Measurements from ENCODE around the gene TOLLIP.

DNA sequence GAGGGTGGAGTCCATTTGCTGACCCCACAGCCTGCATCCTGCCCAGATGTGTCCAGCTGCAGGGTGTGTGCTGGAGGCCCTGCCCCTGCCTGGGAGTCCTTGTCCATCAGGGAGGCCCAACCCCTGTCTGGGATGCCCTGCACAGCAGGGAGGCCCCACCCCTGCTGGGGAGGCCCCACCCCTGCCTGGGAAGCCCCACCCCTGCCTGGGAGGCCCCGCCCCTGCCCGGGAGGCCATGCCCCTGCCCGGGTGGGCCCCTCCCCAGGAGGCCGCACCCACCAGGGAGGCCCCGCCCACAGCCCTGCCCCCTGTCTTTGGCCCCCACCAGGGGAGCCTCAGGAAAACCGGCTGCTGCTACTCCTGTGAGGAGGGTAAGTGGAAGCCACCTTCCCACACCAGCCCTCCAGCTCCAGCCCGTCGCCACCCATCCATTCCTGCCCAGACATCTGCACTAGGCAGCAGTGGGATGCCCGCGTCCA lies 49.4 kb downstream of the TOLLIP start:
- TF ChIP-seq ZFP30 (CRISPR knock-in tag; IDR thresholded peaks at IDR 0.05) (no peak), CSDC2 (CRISPR knock-in tag; IDR thresholded peaks at IDR 0.05) (no peak), CSRNP3 (CRISPR knock-in tag; IDR thresholded peaks at IDR 0.05) (no peak), ZFP3 (CRISPR knock-in tag; IDR thresholded peaks at IDR 0.05) (no peak)
- TF ChIP-seq, protein P1, sequence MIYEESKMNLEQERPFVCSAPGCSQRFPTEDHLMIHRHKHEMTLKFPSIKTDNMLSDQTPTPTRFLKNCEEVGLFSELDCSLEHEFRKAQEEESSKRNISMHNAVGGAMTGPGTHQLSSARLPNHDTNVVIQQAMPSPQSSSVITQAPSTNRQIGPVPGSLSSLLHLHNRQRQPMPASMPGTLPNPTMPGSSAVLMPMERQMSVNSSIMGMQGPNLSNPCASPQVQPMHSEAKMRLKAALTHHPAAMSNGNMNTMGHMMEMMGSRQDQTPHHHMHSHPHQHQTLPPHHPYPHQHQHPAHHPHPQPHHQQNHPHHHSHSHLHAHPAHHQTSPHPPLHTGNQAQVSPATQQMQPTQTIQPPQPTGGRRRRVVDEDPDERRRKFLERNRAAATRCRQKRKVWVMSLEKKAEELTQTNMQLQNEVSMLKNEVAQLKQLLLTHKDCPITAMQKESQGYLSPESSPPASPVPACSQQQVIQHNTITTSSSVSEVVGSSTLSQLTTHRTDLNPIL (CRISPR knock-in tag; IDR thresholded peaks at IDR 0.05; ENCODE audit: low read depth) = no peak
